Measurements from ENCODE around the gene BNC2. TPM values are rescaled to one million over a fixed set of nuclear protein-coding genes. Genes with fewer than 3 reads are reported as not detected.

Gene BNC2
- total RNA-seq, 1 donor from 2014 or later, result 2.9 TPM

DNA sequence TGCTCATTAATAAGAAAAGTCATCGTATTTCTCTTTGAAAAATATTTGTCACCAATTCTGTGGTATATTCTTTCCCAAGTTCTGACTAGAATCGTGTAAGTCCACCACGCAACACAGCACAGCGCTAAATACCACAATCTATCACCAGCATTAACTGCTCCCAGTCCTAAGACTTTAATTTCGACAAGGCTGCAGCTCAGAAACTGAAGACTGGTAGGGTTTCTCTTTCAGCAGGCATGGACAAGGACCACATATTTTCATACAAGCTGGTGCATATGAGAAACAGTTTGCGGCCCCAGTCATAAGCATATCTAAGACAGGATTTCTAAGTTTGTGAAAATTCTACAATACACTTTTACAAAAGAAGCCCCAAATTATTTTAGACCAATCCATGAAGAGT, 24.1 kb downstream of the BNC2 start:
- no peak overlapping the region for H3K4me3 ChIP-seq (ENCODE audit: low read depth, low read length)
- TF ChIP-seq, protein P1, sequence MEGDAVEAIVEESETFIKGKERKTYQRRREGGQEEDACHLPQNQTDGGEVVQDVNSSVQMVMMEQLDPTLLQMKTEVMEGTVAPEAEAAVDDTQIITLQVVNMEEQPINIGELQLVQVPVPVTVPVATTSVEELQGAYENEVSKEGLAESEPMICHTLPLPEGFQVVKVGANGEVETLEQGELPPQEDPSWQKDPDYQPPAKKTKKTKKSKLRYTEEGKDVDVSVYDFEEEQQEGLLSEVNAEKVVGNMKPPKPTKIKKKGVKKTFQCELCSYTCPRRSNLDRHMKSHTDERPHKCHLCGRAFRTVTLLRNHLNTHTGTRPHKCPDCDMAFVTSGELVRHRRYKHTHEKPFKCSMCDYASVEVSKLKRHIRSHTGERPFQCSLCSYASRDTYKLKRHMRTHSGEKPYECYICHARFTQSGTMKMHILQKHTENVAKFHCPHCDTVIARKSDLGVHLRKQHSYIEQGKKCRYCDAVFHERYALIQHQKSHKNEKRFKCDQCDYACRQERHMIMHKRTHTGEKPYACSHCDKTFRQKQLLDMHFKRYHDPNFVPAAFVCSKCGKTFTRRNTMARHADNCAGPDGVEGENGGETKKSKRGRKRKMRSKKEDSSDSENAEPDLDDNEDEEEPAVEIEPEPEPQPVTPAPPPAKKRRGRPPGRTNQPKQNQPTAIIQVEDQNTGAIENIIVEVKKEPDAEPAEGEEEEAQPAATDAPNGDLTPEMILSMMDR (conservative IDR thresholded peaks at IDR 0.05; ENCODE audit: low read depth, low read length), result no peak
- no peak for DNase-seq (ENCODE audit: low read depth)

DNA sequence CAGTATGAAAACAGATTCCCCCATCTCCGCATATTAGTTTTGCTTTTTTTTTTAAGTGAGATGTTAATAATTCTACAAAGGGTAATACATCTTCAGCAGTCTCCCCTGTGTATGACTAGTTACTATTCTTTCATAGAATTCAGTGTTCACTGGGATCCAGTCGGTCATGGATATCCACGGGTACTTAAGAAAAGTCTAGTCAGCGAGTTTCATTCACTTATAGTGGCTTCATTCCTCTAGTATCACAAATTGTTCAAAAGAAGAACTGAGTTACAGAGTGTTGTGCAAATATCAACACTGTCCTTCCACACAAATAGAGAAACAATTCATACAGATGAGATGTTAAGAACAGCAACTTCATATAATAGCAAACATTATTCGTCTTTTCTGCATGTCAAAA, 35.7 kb downstream of the BNC2 start:
- H3K4me3 ChIP-seq (ENCODE audit: low read depth, low read length), result no peak overlapping the region
- TF ChIP-seq, protein P1 (conservative IDR thresholded peaks at IDR 0.05; ENCODE audit: low read depth, low read length), result no peak
- DNase-seq (ENCODE audit: low read depth), result no peak

DNA sequence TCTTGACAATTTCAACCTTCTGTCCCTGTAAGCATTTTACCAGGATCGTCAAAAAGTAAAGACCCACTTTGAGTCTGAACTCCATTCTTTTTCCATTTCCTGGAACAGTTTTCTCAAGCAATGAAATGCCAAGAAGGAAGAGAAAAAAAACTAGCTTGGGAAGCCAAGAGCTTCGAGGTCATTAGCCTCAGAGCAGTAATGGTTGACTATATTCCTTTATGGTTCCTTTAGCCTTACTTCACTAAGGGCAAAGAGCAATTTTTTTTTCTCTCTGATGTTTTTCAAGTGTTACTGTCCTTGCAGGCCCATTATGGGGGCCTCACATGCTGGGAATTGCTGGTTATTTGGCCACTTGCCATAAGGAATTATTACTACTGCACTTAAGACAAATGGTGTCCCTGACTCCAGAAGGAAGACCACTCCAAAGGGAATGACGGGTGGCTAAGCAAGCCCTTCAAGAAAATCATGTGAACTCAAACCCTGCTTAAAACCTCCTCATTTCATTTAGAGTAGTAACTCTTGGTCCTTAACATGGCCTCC, 37.1 kb downstream of the BNC2 start:
- DNase-seq (ENCODE audit: low read depth), result no peak
- no peak overlapping the region for H3K4me3 ChIP-seq (ENCODE audit: low read depth, low read length)
- TF ChIP-seq, protein P1 (conservative IDR thresholded peaks at IDR 0.05; ENCODE audit: low read depth, low read length), result no peak

DNA sequence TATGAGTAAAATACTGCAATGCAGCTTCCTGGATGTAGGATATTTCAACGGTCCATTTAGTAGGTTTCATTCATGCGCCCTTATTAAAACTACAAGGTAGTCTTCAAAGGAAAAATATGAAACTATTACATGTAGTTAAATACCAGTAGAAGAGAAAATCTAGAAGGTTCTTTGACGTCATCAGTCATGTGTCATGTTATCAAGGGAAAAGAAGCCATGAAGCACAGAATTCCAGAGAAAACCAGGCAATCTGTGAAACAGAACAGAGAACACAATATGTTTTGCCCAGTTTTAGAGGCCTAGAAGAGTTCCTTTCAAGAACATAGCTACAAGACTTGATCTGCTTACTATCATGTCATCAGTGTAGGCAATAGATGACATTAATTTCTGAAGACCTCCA, 38.4 kb downstream of the BNC2 start:
- no peak overlapping the region for H3K4me3 ChIP-seq (ENCODE audit: low read depth, low read length)
- DNase-seq (ENCODE audit: low read depth), result no peak
- TF ChIP-seq, protein P1 (conservative IDR thresholded peaks at IDR 0.05; ENCODE audit: low read depth, low read length), result no peak

DNA sequence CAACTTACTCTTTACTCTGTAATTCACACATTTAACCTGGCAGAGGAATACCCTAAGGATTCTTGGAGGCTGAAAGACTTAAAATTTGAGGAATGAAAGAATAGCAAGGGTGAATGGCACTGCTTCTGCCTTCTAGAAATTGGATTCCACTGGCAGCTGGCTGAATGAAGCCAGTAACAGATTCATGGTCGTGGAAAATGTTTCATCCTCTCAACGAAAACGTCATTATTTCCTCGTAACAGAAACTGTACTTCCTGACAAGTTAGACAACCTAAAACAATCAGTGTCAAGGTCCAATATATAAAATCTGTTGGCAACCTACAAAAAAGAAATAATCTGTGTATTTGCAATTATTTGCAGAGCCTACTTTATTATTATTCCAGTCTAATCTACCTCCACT, 39.7 kb downstream of the BNC2 start:
- H3K4me3 ChIP-seq (ENCODE audit: low read depth, low read length), result no peak overlapping the region
- DNase-seq (ENCODE audit: low read depth), result no peak
- TF ChIP-seq, protein P1 (conservative IDR thresholded peaks at IDR 0.05; ENCODE audit: low read depth, low read length), result no peak

DNA sequence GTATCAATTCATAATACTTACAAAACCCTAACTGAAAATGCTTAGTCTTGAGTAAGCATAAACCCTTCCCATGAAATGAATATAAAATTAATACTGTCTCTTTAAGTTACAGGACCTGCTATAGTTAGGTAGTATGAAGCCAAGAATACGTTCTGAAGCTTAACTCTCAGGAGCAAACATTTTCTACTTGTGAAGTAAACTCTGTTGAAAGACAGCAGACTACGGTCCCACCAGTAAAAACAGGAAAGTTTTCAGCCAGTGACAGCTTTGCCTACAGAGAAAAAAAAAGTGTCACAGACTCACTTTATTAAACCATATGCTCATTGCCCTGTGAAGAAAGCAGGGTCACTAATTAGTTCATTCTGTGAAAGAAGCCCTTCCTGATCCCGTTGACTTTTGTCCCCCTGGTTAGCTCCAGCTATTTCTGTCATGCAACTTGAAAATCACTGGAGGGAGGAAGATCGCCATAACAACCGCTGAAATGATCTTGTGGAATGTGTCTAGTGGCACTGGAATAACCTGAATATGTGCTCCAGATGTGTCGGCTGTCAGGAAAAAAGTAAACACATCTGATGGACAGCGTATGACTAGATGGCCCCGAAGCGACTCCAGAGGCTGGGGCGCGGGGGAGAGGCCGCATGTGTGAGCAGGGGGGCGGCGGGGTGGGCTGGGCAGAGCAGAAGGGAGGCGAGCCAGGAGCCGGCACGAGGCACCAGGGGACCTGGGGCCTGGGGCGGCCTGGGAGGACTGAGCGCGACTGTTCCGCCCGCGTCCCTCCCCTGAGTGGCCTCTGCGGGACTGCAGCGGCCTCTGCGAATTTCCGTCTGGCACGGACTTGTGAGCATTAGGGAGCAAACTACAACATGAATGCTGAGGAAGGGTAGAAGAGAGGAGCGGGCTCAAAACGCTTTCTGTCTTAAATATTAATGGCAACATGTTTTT, 41.9 kb downstream of the BNC2 start:
- no peak for DNase-seq (ENCODE audit: low read depth)
- TF ChIP-seq, protein P1 (conservative IDR thresholded peaks at IDR 0.05; ENCODE audit: low read depth, low read length), result no peak
- peak overlapping the region; percentile 44 for H3K4me3 ChIP-seq (ENCODE audit: low read depth, low read length)

Measured in epithelial cell of proximal tubule (primary cell).